MV-4-11 (cell line): ENCODE results near the gene SERPINA6.
A peak's percentile ranks its signal among the peaks of the same experiment; 100 is the strongest.
"Not testable (repeated sequence)": the region's sequence is repeated elsewhere in the genome, so short reads cannot be mapped to it uniquely, and the experiment has no call there.

Source experiments
- DNase-seq: peaks from one replicate; lab custom pipeline; 2025; lab: John Stamatoyannopoulos, UW

SERPINA6 gene

GRCh38 chr14:94322648-94323570 lies at the start of gene SERPINA6:
Gene SERPINA6, minus strand, starts transcription at chr14:94323336. Its CDS starts 8,688 bp downstream, at chr14:94314648.
- DNase-seq = peak; percentile 26

DNA sequence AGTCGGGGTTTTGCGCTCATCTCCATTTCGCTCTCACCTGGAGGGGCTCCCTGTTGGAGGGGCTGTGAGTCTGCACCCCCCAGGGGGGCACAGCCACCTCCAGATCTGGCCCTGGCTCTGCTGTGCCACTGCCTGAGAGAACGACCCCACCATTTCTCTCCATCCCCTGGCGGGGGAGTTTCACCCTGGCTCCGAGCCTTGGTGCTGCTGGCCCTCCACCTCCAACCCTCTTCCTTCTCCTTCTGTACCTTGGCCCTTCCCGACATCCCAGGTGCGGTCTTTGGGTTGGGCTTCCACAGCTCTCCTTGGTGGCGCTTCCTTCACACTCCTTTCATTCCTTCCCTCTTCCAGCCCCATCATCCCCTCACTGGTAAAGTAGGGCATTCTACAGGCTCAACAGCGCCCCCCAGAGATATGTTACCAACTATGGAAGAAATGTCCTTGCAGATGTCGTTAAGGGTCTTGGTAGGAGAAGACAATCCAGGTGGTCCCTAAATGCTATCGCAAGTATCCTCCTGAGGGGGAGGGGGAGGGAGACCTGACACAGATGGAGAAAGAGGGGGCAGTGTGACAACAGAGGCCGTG lies 49.0 kb upstream of the SERPINA6 start:
- no peak for DNase-seq

- DNase-seq = no peak
Observed at GRCh38 chr14:94370524-94370910, 47.4 kb upstream of the SERPINA6 start.

- not testable (repeated sequence) for DNase-seq
Observed at GRCh38 chr14:94369766-94370523, 46.8 kb upstream of the SERPINA6 start.

DNA sequence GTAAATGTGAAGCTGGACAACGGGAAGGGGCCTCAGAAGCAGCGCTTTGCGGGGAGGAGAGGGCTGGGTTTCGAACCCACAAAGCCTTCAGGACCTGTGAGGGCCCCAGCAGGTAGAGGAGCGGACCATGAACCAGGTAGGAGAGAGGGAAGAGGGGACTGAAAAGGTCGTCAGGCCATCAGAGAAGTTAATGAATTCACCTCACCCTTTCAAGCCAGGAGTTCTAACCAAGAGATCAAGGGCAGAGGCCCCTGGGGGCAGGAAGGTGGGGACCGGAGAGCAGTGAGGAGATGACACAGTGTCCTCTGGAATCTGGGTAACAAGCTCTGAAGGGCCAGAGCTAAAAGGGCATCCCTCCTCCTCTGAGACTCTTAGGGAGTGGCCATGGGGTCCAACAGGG lies 45.8 kb upstream of the SERPINA6 start:
- DNase-seq = no peak

GRCh38 chr14:94368243-94368590 lies 45.1 kb upstream of the SERPINA6 start:
- DNase-seq = no peak

DNA sequence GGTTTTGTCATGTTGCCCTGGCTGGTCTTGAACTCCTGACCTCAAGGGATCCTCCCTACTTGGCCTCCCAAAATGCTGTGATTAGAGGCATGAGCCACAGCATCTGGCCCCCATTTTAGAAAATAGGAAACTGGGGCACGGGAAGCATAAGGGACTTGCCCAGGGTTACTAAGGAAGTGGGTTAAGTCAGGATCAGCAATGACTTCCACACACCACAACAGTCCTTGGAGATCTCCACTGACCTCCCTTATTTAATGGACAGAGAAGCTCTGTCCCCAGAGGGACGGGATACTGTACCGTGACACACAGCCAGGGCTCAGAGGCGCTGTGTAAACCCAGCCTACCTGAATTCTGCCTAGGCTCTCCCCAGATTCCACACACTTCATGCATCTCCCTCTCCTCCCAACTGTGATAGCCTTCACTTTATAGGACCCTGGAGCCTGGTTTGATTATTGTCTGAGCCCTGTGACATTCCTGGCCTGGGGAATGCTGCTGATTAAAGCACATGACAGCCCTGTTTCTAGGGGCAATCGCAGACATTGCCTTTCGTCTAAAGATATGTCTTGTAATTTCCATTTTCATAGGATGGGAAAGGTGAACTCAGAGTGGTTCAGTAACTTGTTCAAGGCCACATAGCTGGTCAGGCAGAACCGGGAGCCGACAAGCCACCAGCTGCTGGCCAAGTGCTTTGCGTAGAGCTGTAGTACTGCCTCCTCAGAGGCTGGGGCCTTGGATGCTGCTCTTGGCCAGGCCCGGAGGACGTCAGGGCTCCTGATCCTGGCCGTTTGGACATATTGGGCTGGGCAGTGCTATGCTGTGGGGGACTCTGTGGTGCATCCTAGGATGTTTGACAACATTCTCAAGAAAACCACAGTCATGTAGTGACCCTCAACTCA lies 44.5 kb upstream of the SERPINA6 start:
- peak; percentile 87 for DNase-seq

GRCh38 chr14:94366146-94366915 lies 43.2 kb upstream of the SERPINA6 start, which contains the start of gene SERPINA2:
Gene SERPINA2, minus strand, starts transcription at chr14:94366698.
- no peak for DNase-seq

GRCh38 chr14:94365624-94366023 lies 42.5 kb upstream of the SERPINA6 start:
- DNase-seq = no peak

GRCh38 chr14:94364964-94365363 lies 41.8 kb upstream of the SERPINA6 start:
- DNase-seq = no peak

DNA sequence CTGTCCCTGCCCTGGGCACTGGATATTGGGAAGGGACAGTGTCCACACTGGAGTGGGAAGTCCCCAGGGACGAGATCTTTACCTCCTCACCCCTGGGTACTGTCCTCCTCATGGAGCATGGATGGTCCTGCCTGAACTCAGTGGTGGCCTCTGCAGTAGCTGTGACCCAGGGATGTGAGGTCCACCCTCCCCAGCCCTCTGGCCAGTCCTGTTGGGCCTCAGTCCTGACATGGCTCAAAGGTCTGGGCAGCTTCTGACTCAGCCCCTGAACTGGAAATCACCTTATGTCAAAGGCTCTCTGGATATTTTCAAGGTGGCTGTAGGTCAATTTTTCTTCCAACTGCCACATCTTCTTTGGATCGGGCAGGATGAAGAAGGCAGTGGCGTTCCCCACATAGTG lies 40.9 kb upstream of the SERPINA6 start:
- DNase-seq = no peak

DNA sequence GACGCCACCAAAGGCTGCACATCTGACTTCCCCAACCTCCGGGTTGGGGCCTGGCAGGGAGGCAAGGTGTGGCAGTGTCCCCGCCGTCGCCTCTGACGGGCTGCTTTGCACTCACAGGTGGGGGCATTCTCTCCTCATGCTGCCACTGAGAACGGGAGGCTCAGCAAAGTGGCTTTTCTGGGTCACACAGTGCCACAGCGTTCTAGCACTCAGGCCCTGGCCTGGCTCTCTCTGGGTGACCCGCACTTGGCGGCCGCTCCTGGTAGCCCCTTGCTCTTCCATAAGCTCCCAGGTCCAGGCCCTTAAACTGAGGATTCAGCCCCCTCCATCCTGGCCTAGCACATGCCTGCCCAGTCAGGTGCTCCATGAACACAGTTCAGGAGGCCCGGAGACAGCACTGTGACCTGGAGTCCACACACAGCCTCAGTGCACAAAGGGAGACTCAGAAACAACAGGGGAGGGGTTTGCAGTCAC lies 40.1 kb upstream of the SERPINA6 start:
- DNase-seq = no peak

DNA sequence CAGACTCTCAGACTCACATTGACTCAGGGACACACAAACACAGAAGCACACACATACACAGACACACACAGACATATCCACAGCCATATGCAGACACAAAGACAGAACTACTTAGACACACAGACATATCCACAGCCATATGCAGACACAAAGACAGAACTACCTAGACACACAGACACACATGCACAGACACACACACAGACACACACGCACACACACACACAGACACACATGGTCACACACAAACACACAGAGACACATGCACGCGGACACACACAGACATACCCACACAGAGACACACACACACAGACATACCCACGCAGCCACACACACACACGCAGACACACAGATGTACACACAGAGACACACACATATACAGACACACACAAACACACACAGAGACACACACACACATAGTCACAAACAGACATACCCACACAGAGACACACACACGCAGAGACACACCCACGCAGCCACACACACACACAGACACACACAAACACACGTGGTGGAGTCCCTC lies 39.5 kb upstream of the SERPINA6 start:
- DNase-seq = no peak

- DNase-seq = no peak
Observed at GRCh38 chr14:94361682-94362081, 38.5 kb upstream of the SERPINA6 start.

DNA sequence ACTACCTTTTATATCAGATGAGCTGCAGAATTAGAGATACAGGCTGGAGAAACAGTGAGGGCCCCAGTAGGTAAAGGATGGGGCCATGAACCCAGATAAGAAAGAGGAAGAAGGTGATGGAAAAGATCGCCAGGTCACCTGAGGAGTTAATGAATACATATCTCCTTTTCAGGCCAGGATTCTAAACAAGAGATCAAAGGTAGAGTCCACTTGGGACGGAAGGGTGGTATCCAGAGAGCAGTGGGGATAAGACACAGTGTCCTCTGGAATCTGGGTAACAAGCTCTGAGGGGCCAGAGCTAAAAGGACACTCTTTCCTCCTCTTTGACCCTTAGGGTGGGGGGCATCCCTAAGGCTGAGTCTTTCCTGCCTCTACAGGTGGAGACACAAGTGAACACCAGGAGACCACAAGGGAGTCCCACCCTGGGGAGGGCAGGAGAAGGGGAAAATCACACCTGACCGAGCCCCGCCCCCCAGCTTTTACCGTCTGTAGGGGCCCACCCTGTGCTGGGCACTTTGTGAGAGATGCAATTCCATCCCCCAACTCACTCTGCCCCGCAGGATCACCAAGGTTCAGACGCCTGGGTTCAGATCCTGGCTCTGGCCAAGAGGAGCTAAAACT lies 37.9 kb upstream of the SERPINA6 start:
- DNase-seq = no peak

DNA sequence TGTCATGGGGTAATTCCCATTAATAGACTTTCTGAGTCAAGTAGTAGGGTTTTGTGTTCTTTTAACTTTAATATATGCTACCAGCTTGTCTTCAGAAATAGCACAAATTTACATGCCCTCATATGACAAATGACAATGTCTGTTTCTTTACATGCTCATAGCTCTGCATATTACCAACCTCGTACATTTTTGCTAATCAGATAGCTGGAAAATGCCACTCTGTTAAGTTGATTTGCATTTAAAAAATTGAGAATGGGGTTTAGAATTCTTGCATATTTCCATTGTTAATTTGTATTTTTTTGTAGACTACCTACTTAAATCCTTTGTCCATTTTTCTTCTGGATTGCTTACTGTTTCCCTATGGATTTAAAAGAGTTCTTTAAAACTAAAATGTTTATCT lies 34.0 kb upstream of the SERPINA6 start:
- DNase-seq = no peak

- no peak for DNase-seq
Observed at GRCh38 chr14:94356379-94357056, 33.4 kb upstream of the SERPINA6 start.

DNA sequence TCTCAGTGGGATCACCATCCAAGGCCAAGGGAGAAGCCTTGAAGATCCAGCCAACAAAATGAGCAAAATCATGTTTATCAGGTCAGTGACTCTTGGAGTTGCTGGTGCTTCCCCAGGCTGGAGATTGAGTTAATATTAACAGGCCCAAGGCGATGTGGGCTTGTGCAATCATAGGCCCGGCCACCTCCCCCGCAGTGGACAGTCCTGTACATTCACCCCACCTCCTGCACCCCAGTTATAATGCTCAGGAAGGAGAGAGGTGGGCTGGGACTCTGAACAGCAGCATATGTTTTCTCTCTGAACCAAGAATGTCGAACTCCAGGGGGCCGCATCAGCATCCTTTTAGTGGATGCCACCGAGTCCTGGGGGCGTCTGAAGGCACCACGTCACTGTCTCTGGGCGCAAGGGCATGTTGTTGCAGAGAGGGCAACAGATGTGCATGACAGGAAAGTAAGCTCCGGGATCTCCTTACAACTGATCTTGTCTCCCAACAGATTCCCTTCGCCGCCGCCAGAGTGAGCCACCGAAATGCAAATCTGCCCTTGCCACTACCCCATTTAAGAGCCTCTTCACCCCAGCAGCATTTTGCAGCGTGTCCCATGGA lies 32.2 kb upstream of the SERPINA6 start:
- DNase-seq = peak; percentile 40

- no peak for DNase-seq
Observed at GRCh38 chr14:94354638-94355185, 31.6 kb upstream of the SERPINA6 start.
